ENCODE measurements around the gene TEX9.
"Not testable (repeated sequence)": the region's sequence is repeated elsewhere in the genome, so short reads cannot be mapped to it uniquely, and the experiment has no call there.

The TEX9 gene

GRCh38 chr15:56390739-56391267 lies 25.6 kb downstream of the TEX9 start:
- no peak for TF ChIP-seq ZNF274 (IDR thresholded peaks at IDR 0.05; ENCODE audit: low read depth, low read length)
- no peak overlapping the region for H3K4me3 ChIP-seq (ENCODE audit: low read length)

GRCh38 chr15:56393277-56393676 lies 28.1 kb downstream of the TEX9 start:
- H3K4me3 ChIP-seq (ENCODE audit: low read length) = no peak overlapping the region
- TF ChIP-seq ZNF274 (IDR thresholded peaks at IDR 0.05; ENCODE audit: low read depth, low read length) = no peak

- no peak for TF ChIP-seq ZNF274 (IDR thresholded peaks at IDR 0.05; ENCODE audit: low read depth, low read length)
- H3K4me3 ChIP-seq (ENCODE audit: low read length) = no peak overlapping the region
These were observed 29.7 kb downstream of the TEX9 start for GRCh38 chr15:56394909-56395308.

- not testable (repeated sequence) for H3K4me3 ChIP-seq (ENCODE audit: low read length)
These were observed 32.1 kb downstream of the TEX9 start for GRCh38 chr15:56397325-56397724.

GRCh38 chr15:56399209-56399608 lies 34.0 kb downstream of the TEX9 start:
- H3K4me3 ChIP-seq (ENCODE audit: low read length) = not testable (repeated sequence)

- no peak overlapping the region for H3K4me3 ChIP-seq (ENCODE audit: low read length)
- no peak for TF ChIP-seq ZNF274 (IDR thresholded peaks at IDR 0.05; ENCODE audit: low read depth, low read length)
These were observed 45.5 kb downstream of the TEX9 start for GRCh38 chr15:56410721-56411120.

GRCh38 chr15:56411122-56411749 lies 46.0 kb downstream of the TEX9 start:
- H3K4me3 ChIP-seq (ENCODE audit: low read length) = no peak overlapping the region
- no peak for TF ChIP-seq ZNF274 (IDR thresholded peaks at IDR 0.05; ENCODE audit: low read depth, low read length)

- not testable (repeated sequence) for H3K4me3 ChIP-seq (ENCODE audit: low read length)
These were observed 48.0 kb downstream of the TEX9 start for GRCh38 chr15:56413114-56413733.

- no peak for TF ChIP-seq ZNF274 (IDR thresholded peaks at IDR 0.05; ENCODE audit: low read depth, low read length)
- no peak overlapping the region for H3K4me3 ChIP-seq (ENCODE audit: low read length)
These were observed 60.0 kb downstream of the TEX9 start for GRCh38 chr15:56425276-56425675.

- TF ChIP-seq ZNF274 (IDR thresholded peaks at IDR 0.05; ENCODE audit: low read depth, low read length) = no peak
- no peak overlapping the region for H3K4me3 ChIP-seq (ENCODE audit: low read length)
These were observed 60.8 kb downstream of the TEX9 start for GRCh38 chr15:56425976-56426375.

GRCh38 chr15:56428821-56429458 lies 63.7 kb downstream of the TEX9 start:
- H3K4me3 ChIP-seq (ENCODE audit: low read length) = no peak overlapping the region
- no peak for TF ChIP-seq ZNF274 (IDR thresholded peaks at IDR 0.05; ENCODE audit: low read depth, low read length)

GRCh38 chr15:56432304-56432703 lies 67.1 kb downstream of the TEX9 start:
- no peak for TF ChIP-seq ZNF274 (IDR thresholded peaks at IDR 0.05; ENCODE audit: low read depth, low read length)
- no peak overlapping the region for H3K4me3 ChIP-seq (ENCODE audit: low read length)

GRCh38 chr15:56440214-56440770 lies 75.1 kb downstream of the TEX9 start:
- TF ChIP-seq ZNF274 (IDR thresholded peaks at IDR 0.05; ENCODE audit: low read depth, low read length) = no peak
- H3K4me3 ChIP-seq (ENCODE audit: low read length) = no peak overlapping the region

GRCh38 chr15:56442354-56442753 lies 77.1 kb downstream of the TEX9 start:
- TF ChIP-seq ZNF274 (IDR thresholded peaks at IDR 0.05; ENCODE audit: low read depth, low read length) = no peak
- no peak overlapping the region for H3K4me3 ChIP-seq (ENCODE audit: low read length)

- no peak overlapping the region for H3K4me3 ChIP-seq (ENCODE audit: low read length)
- TF ChIP-seq ZNF274 (IDR thresholded peaks at IDR 0.05; ENCODE audit: low read depth, low read length) = no peak
These were observed 80.5 kb downstream of the TEX9 start for GRCh38 chr15:56445746-56446145.

Data from GM08714 (cell line).